ENCODE measurements around the gene ZNF24.

The ZNF24 gene

DNA sequence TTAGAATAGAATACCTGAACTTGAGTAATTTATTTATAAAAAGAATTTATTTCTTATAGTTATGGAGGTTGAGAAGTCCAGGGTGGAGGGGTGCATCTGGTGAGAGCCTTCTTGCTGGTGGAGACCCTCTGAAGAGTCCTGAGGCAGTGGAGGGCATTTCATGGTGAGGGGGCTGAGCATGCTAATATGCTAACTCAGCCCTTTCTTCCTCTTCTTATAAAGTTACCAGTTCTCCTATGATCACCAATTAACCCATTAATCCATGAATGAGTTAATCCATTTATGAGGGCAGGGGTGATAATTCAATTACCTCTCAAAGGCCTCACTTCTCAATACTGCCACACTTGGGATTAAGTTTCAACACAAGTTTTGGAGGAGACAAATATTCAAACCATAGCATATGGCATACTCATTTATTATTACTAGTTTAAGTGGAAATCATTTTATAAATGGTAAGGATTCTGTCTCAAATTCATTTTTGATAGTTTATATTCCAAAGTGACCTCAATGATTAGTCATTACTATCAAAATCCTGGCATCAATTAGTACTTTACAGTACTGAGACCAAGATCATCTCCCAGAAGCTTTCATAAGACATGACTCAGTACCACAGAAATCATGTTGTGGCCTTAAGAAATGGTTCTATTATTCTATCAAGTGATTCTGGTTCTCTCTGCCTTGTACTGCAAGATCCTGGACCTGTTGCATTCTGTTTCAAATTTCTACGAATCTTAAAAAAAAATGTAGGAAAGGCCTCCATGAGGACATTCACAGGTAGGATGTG, 27.4 kb upstream of the ZNF24 start:
- Mint-ChIP-seq H3K4me3 (no peak overlapping the region), H3K27ac (no peak overlapping the region), H3K9me3 (no peaks in the 10 kb centered on the region), H3K4me1 (peaks cover 5% of the 10 kb centered on the region), H3K36me3 (peaks cover 4% of the 10 kb centered on the region), H3K27me3 (no peaks in the 10 kb centered on the region)

DNA sequence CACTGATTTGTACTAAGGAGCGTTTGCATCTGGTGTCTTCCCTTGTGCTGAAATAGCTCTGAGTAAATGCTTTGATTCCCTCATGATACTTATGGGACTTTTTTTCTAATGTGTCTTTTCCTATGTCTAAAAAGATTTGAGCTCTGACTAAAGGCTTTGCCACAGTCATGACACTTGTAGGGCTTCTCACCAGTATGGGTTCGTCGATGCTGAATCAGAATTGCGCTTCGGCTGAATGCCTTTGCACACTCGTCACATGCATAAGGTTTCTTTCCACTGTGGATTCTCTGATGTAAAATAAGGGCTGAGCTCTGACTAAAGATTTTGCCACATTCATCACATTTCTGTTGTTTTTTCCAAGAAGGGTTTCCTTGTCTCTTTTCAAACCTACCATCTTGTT, 24.9 kb upstream of the ZNF24 start:
- peaks cover 2% of the 10 kb centered on the region for H3K27me3 Mint-ChIP-seq
- H3K9me3 Mint-ChIP-seq, result no peaks in the 10 kb centered on the region

DNA sequence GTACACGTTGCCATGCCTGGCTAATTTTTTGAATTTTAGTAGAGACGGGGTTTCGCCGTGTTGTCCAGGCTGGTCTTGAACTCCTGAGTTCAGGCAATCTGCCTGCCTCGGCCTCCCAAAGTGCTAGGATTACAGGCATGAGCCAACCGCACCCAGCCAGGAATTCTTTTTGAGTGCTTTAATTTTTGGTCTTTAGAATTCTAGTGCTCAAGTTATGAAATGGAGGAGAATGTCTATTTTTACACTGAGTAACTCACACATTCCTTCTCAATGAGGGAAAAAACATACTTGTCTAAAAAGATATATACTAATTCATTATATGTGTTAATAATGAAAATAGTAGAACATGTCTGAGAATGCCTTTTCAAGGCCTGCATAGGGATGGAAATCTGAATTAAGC, 24.4 kb upstream of the ZNF24 start:
- no peak overlapping the region for H3K27ac Mint-ChIP-seq
- H3K27me3 Mint-ChIP-seq, result peaks cover 2% of the 10 kb centered on the region
- no peak overlapping the region for H3K4me3 Mint-ChIP-seq
- H3K36me3 Mint-ChIP-seq, result peaks cover 2% of the 10 kb centered on the region
- no peaks in the 10 kb centered on the region for H3K9me3 Mint-ChIP-seq
- H3K4me1 Mint-ChIP-seq, result no peaks in the 10 kb centered on the region

More for the DNA sequence above, 24.9 kb upstream of the ZNF24 start:
- no peaks in the 10 kb centered on the region for H3K4me1 Mint-ChIP-seq
- no peak overlapping the region for H3K4me3 Mint-ChIP-seq
- peaks cover 3% of the 10 kb centered on the region for H3K36me3 Mint-ChIP-seq
- H3K27ac Mint-ChIP-seq, result no peak overlapping the region

DNA sequence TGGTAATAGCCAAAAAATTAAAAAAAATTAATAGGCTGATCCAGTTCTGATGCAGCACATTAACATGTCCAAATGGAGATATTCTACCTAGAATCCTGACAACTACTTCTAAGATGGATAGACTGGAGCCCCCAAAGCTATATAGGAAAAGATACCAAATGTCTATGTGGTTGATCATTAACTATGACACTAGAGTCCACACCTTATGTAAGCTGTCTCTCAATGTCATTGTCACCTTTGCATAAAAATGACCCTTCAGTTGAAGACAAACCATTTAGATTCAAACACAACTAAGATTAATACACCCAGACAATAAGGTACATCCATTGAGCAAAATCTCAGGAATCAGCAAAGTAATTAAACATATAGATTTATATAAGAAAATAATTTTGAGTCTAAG, 18.3 kb upstream of the ZNF24 start:
- Mint-ChIP-seq H3K36me3 (no peaks in the 10 kb centered on the region), H3K27ac (no peak overlapping the region), H3K9me3 (no peaks in the 10 kb centered on the region), H3K27me3 (peaks cover 2% of the 10 kb centered on the region), H3K4me3 (no peak overlapping the region), H3K4me1 (no peaks in the 10 kb centered on the region)

DNA sequence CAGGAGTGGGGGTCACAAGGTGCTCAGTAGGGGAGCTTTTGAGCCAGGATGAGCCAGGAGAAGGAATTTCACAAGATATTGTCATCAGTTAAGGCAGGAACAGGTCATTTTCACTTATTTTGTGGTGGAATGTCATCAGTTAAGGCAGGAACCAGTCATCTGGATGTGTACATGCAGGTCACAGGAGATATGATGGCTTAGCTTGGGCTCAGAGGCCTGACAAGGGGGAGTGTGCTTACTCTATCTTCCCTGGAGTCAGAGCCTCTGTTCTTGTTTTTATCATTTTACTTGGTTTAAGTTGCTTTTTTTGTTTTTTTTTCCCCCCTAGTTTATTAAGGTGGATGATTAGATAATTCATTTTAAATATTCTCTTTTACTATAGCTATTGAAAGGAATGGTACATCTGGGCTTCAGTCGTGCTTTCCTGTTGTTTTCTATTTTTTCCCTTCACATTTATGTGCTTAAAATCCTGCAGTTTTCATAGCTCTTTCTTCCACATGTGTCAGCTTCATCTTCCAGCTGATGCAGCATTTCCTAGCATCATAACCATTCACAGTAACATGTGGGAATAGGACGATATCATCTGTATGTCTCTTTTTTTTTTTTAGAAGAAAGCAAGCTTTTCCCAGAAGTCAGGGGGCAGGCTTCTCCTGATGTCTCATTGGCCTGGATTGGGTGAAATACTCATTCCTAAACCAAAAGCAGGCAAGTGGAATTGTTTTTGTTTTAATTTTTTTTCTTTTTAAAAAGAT, 17.5 kb upstream of the ZNF24 start:
- H3K36me3 Mint-ChIP-seq, result no peaks in the 10 kb centered on the region
- no peaks in the 10 kb centered on the region for H3K4me1 Mint-ChIP-seq
- no peak overlapping the region for H3K27ac Mint-ChIP-seq
- no peaks in the 10 kb centered on the region for H3K9me3 Mint-ChIP-seq
- peaks cover 2% of the 10 kb centered on the region for H3K27me3 Mint-ChIP-seq
- no peak overlapping the region for H3K4me3 Mint-ChIP-seq

DNA sequence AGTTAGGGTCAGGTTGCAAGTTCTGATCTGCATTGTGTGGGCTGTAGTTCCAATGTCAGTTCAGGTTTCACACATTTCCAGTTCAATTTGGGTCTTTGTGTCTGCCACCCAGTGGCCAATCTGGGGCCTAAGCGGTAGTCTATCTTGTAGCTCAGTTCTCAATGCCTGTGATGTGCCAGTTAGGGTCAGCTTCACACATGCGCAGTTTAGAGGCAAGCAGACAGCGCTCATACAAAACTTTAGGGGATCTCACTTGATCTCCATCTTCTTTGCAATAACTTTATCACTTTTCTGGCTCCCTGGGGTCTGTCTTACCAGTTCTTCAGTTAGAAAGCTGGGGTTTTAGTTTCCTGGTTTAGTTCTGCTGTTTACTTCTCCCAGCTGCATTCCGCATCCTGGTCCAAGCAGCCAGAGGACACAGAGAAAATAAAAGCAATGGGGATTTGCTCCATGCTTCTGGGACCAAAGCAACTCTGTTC, 11.0 kb upstream of the ZNF24 start:
- H3K4me3 Mint-ChIP-seq, result no peak overlapping the region
- H3K36me3 Mint-ChIP-seq, result peaks cover 4% of the 10 kb centered on the region
- no peaks in the 10 kb centered on the region for H3K27me3 Mint-ChIP-seq
- H3K27ac Mint-ChIP-seq, result no peak overlapping the region
- peaks cover 3% of the 10 kb centered on the region for H3K4me1 Mint-ChIP-seq
- no peaks in the 10 kb centered on the region for H3K9me3 Mint-ChIP-seq

DNA sequence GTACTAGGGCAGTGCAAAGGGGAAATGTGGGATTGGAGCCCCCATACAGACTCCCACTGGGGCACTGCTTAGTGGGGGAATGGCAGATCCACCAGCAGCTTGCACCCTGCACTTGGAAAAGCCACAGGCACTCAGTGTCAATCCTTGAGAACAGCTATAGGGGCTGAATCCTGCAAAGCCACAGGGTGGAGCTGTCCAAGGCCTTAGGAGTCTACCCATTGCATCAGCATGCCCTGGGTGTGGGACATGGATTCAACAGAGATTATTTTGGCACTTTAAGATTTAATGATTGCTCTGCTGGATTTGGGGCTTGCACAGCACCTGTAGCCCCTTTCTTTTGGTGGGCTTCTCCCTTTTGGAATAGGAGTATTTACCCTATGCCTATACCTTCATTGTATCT, 8.6 kb upstream of the ZNF24 start:
- H3K9me3 Mint-ChIP-seq, result no peaks in the 10 kb centered on the region
- peaks cover 4% of the 10 kb centered on the region for H3K36me3 Mint-ChIP-seq
- no peak overlapping the region for H3K4me3 Mint-ChIP-seq
- no peaks in the 10 kb centered on the region for H3K27me3 Mint-ChIP-seq
- no peak overlapping the region for H3K27ac Mint-ChIP-seq
- H3K4me1 Mint-ChIP-seq, result peaks cover 3% of the 10 kb centered on the region

DNA sequence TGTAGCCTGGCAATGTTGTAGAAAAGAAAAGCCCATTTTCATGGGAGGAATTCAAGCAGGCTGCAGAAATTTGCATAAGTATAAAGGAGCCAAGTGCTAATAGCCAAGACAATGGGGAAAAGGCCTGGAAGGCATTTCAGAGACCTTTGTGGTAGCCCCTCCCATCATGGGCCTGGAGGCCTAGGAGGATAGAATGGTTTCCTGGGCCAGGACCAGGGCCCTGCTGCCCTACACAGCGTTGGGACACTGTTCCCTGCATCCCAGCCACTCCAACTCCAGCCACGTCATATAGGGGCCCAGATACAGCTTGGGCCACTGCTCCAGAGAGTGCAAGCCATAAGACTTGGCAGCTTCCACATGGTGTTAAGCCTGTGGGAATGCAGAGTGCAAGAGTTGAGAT, 8.1 kb upstream of the ZNF24 start:
- Mint-ChIP-seq H3K27me3 (no peaks in the 10 kb centered on the region), H3K4me3 (no peak overlapping the region), H3K4me1 (peaks cover 3% of the 10 kb centered on the region), H3K36me3 (peaks cover 4% of the 10 kb centered on the region), H3K9me3 (no peaks in the 10 kb centered on the region), H3K27ac (no peak overlapping the region)

DNA sequence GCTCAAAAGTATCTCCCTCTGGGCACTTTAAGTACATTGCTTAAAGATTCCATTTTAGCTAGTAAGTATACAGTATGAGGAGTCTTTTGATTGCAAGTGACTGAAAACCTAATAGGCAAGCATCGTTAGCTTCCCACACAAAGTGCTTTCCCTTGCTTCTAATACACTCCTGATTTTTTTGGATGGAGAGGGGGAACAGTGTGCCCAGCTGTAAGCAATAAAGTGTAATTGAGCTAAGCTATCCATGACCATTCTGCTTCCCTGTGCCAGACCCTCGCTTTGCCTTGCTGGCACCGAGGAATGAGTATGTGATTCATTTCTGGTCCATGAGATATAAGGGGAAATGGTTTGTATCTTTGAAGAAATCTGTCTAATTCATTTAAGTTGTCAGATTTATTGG, 3.8 kb upstream of the ZNF24 start:
- H3K27me3 Mint-ChIP-seq, result no peaks in the 10 kb centered on the region
- no peak overlapping the region for H3K4me3 Mint-ChIP-seq
- no peak overlapping the region for H3K27ac Mint-ChIP-seq
- H3K4me1 Mint-ChIP-seq, result peaks cover 18% of the 10 kb centered on the region
- no peaks in the 10 kb centered on the region for H3K9me3 Mint-ChIP-seq
- peaks cover 7% of the 10 kb centered on the region for H3K36me3 Mint-ChIP-seq

DNA sequence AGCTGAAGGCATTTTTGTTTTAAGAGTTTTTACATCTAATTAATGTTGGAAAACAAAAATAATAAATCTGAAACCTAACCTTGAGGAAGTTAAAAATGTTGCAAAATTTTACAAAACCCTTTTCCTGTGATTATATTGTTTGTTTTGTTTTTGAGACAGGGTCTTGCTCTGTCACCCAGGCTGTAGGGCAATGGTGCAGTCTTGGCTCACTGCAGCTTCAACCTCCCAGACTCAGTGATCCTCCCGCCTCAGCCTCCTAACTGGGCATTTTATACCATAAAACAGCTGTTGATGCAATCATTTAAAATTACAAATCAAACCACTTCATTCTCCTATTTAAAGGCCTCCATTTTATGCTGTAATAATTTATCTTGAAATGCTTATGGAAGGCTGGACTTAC, 1.7 kb upstream of the ZNF24 start:
- H3K4me3 Mint-ChIP-seq, result peak overlapping the region; percentile 98
- peaks cover 3% of the 10 kb centered on the region for H3K36me3 Mint-ChIP-seq
- no peaks in the 10 kb centered on the region for H3K9me3 Mint-ChIP-seq
- H3K4me1 Mint-ChIP-seq, result peaks cover 33% of the 10 kb centered on the region
- H3K27ac Mint-ChIP-seq, result peak overlapping the region; percentile 55
- no peaks in the 10 kb centered on the region for H3K27me3 Mint-ChIP-seq

DNA sequence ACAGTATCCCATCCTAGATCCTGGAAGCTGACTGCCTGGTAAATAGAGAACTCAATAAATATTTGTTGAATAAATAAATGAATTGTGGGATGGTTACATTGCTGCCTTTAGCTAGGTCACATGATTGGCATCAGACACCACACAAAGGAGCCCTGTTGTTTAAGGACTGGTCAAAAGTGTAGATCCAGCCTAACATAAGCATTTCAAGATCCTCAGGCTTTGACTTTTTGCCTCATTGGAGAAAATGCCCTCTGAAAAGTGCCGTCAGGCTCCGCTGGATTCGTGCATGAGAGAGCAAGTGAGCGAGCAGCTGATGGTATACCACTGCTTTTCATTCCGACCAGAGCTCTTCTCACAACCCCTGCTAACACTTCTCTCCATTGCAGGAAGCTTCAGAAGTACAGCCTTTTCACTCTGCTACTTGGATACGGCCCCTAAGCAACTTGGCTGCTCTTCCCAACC, 1.3 kb upstream of the ZNF24 start:
- H3K4me1 Mint-ChIP-seq, result peaks cover 37% of the 10 kb centered on the region
- H3K9me3 Mint-ChIP-seq, result no peaks in the 10 kb centered on the region
- peak overlapping the region; percentile 98 for H3K4me3 Mint-ChIP-seq
- H3K27ac Mint-ChIP-seq, result peak overlapping the region; percentile 97
- peaks cover 3% of the 10 kb centered on the region for H3K36me3 Mint-ChIP-seq
- H3K27me3 Mint-ChIP-seq, result no peaks in the 10 kb centered on the region

DNA sequence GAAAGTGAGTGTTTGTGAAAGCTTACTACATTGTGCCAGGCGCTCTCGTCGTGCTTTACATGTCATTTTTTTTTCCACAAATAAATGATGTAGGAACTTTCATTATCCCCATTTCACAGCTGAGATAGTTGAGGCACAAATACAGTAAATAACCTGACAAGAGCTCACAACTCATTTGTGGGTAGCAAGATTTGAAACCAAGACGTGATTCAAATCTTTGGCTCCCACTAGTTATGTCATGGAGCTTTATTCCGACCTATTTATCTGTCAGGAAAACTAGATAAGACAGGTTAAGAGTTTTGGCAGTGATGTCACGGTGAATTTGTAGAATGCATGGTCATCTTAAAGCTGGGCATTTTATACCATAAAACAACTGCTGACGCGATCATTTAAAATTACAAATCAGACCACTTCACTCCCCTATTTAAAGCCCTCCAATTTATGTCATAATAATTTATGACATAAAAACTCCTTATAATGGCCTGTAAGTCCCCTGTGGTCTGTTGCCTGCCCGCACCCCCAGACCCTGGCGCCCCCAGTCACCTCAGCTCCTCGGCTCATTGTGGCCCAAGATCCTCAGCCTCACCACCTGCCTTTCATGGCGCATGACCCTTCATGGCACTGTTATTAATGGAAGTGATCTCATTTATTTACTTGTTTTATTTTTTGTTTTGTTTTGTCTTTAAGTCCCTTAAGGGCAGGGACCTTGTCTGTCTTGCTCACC, 678 bp upstream of the ZNF24 start:
- Mint-ChIP-seq H3K27ac (peak overlapping the region; percentile 97), H3K27me3 (no peaks in the 10 kb centered on the region), H3K36me3 (peaks cover 4% of the 10 kb centered on the region), H3K4me1 (peaks cover 43% of the 10 kb centered on the region), H3K9me3 (no peaks in the 10 kb centered on the region), H3K4me3 (peak overlapping the region; percentile 98)

DNA sequence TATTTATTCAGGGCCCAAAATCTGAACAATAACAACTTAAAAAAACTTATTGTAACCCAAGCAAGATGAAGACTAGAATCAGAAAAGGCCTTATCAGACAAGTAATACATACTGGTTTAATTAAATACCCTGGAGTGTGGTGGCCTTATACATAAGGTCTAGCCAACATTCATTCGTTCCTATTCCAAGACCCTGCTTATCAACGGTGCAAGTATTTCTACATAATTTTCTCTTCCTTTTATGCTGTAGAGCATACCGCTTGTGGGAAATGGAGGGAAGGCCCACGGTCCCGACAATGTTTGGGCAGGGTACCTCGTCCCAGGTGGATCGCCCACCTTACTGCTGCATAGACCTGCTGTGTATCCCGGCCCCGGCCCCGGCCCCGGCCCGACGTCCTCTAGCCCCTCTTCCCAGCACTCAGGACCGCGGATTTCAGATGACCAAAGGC, 708 bp downstream of the ZNF24 start:
- Mint-ChIP-seq H3K9me3 (no peaks in the 10 kb centered on the region), H3K4me1 (peaks cover 57% of the 10 kb centered on the region), H3K27me3 (no peaks in the 10 kb centered on the region), H3K27ac (peak overlapping the region; percentile 97), H3K36me3 (peaks cover 14% of the 10 kb centered on the region), H3K4me3 (peak overlapping the region; percentile 98)

DNA sequence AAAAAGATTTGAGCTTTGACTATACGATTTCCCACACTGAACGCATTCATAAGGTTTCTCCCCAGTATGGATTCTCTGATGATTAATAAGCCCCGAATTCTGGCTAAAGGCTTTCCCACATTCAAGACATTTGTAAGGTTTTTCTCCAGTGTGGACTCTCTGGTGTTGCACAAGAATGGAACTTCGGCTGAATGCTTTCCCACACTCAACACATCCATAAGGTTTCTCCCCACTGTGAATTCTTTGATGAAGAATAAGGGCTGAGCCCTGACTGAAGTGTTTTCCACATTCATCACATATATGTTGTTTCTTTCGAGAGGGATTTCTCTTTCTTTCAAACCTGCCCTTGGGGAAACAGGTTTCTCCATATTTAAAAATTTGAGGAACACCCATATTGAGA, 6.9 kb downstream of the ZNF24 start:
- Mint-ChIP-seq H3K9me3 (no peaks in the 10 kb centered on the region), H3K4me1 (peaks cover 85% of the 10 kb centered on the region), H3K36me3 (peaks cover 45% of the 10 kb centered on the region), H3K27me3 (no peaks in the 10 kb centered on the region), H3K4me3 (no peak overlapping the region), H3K27ac (peak overlapping the region; percentile 41)

DNA sequence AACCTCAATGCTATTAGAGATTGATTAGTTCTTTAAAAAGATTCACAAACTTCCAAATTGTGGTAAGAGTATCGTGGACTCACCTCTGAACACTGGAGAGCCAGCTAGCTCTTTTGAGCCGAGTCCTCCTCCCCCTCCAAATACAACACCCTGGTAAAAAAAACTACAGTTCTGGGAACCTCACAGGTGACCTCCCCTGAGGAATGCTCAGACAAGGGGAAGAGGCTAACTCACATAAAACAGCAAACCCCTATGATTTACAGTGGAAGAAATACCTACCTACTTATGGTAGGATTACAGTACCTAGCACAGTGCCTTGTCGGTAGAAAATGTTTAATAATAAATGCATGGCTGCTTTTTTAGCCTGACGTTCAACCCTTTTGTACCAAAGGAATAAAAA, 8.4 kb downstream of the ZNF24 start:
- H3K36me3 Mint-ChIP-seq, result peaks cover 45% of the 10 kb centered on the region
- no peak overlapping the region for H3K4me3 Mint-ChIP-seq
- no peaks in the 10 kb centered on the region for H3K27me3 Mint-ChIP-seq
- H3K9me3 Mint-ChIP-seq, result no peaks in the 10 kb centered on the region
- peaks cover 76% of the 10 kb centered on the region for H3K4me1 Mint-ChIP-seq
- H3K27ac Mint-ChIP-seq, result no peak overlapping the region
